Motor neuron (in vitro differentiated cells): ENCODE measurements around the gene FBXW2. TPM values are rescaled to one million over a fixed set of nuclear protein-coding genes. Genes with fewer than 3 reads are reported as not detected.

ENCODE experiments used
- ATAC-seq, 8 experiments: fragments of 200-7000 bp; cut with Tn5 transposase; replicated peaks in 6 of 8; 2 replicates each; pipeline ENCODE4 v1.8.0; 2021; ENCODE audit warnings: mild to moderate bottlenecking in 8 of 8, moderate library complexity in 8 of 8
- H3K27ac ChIP-seq, 2 donors: fragments of 250-450 bp; sonication (Bioruptor Pico); 2 replicates each; pipeline ENCODE4 v1.9.0; 2021; ENCODE audit warnings: antibody characterized with exemption in 2 of 2, mild to moderate bottlenecking in 2 of 2, moderate library complexity in 1 of 2
- H3K4me1 ChIP-seq, 2 donors: fragments of 250-450 bp; sonication (Bioruptor Pico); replicated peaks in 1 of 2; 2 replicates each; pipeline ENCODE4 v1.6.1; 2021; ENCODE audit warnings: antibody characterized with exemption in 2 of 2, mild to moderate bottlenecking in 2 of 2, moderate library complexity in 1 of 2
- H3K4me3 ChIP-seq, 5 donors: fragments of 250-450 bp; sonication (Bioruptor Pico); 2 replicates each; pipeline ENCODE4 v1.9.0; 2021; ENCODE audit warnings: antibody characterized with exemption in 5 of 5, mild to moderate bottlenecking in 5 of 5, moderate library complexity in 4 of 5
- WGBS, 10 experiments: fragments of 450-650 bp; shearing (Covaris generic); methylation state at CpG; one replicate each; pipeline ENCODE4 v1.0.0; 2022; 5-methylcytosine and 5-hydroxymethylcytosine counted together
- in situ Hi-C, 9 experiments: fragments of 400-800 bp; cut with MboI; loops; one replicate each; pipeline ENCODE4 v1.15.0; 2021; ENCODE audit warnings: low sequenced_read_pairs in 9 of 9, low pct_unique_long_range_greater_than_20kb in 2 of 9; ENCODE audit not compliant: unreplicated experiment in 9 of 9
- total RNA-seq, 8 experiments: library from RNA; unstranded; fragments of 300-600 nt; gene quantifications; 2 replicates each; pipeline versions ENCODE4 v1.2.3 to v1.2.4, GENCODE V29; 2022

Gene FBXW2
- total RNA-seq, 8 experiments from 2014 or later: 13.7 to 72.2 (median 25.4) TPM

DNA sequence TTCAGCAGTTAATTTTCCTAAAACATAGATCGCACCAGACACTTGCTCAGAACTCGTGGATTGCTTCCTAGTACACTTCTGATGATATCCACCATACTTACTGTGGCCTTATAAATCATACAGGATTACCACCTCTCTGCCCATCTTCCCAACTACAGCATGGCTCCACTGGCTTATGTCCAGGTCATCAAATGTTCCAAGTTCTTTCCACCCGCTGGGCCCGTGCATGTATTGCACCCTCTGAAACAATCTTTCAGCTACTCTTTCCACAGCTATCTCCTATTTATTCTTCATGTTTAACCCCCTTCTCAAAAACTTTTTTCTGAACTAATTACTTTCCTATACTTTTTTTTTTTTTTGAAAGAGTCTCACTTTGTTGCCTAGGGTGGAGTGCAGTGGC lies 18.5 kb downstream of the FBXW2 start:
- no peak for ATAC-seq
- no peak overlapping the region for H3K27ac ChIP-seq
- in situ Hi-C loops: loop anchor here in 6 of 9 experiments (25.0 kb wide), 2 partner anchors 163 to 288 kb away; partner anchors contain the start of genes TRAF1 (in 5 of the 6), C5 (in 4 of the 6) and CNTRL (in 4 of the 6)
- 58 to 100% (median 88%) methylated on average over 2 to 4 of the region's 4 CpGs; no CpG with 5 or more reads in 2 of the 10 experiments for WGBS, 10 experiments
- no peak overlapping the region for H3K4me3 ChIP-seq
- no peaks in the 10 kb centered on the region for H3K4me1 ChIP-seq

DNA sequence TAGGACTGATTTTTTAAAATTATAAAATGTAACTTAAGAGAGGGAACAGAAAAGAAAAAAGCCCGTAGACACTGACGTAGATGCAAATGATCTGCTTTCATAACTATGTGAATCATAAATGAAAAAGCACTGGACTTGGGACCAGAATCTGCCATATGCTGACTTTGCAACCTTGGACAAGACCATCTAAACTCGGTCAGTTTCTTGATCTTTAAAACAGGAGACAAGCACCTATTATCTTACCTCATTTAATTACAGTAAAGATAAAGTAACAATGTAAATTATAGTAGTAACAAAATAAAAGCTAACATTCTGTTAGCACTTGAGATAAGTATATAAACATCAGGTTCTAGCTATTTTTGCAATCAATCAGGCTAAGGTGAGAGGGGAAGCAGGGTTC lies 20.0 kb downstream of the FBXW2 start:
- in situ Hi-C loops: loop anchor here in 6 of 9 experiments (25.0 kb wide), 2 partner anchors 164 to 289 kb away; partner anchors contain the start of genes C5 (in 4 of the 6), CNTRL (in 4 of the 6) and TRAF1 (in 4 of the 6)

DNA sequence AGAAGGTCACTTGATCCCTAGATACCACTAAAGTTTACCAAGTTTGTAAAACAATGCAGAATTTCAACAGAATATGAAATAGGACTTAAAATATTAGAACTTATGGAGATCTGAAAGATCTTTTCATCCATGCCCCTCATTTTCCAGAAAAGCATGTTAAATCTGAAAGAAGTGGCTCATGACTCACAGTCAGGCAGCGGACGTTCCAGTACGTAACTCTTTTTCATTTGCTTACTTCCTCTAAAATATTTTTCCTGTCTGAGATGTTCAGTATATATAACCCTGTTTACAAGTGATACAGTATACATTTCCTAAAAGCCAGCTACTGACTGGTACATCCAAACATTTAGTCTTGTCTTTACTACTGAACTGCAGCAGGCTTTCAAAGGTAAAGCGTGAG lies 22.3 kb downstream of the FBXW2 start:
- 67 to 100% (median 98%) methylated on average over 1 to 4 of the region's 4 CpGs for WGBS, 10 experiments
- no peak overlapping the region for H3K27ac ChIP-seq
- in situ Hi-C loops: loop anchor here in 6 of 9 experiments (25.0 kb wide), 2 partner anchors 166 to 291 kb away; partner anchors contain the start of genes C5 (in 4 of the 6), CNTRL (in 4 of the 6) and TRAF1 (in 4 of the 6)
- ATAC-seq: no peak
- H3K4me3 ChIP-seq: no peak overlapping the region
- no peaks in the 10 kb centered on the region for H3K4me1 ChIP-seq

More for the DNA sequence above, 20.0 kb downstream of the FBXW2 start:
- no peaks in the 10 kb centered on the region for H3K4me1 ChIP-seq
- H3K4me3 ChIP-seq: no peak overlapping the region
- 83 to 100% (median 90%) methylated on average over 1 to 3 of the region's 3 CpGs; no CpG with 5 or more reads in 1 of the 10 experiments for whole genome bisulfite sequencing, 10 experiments
- no peak overlapping the region for H3K27ac ChIP-seq
- no peak for ATAC-seq

DNA sequence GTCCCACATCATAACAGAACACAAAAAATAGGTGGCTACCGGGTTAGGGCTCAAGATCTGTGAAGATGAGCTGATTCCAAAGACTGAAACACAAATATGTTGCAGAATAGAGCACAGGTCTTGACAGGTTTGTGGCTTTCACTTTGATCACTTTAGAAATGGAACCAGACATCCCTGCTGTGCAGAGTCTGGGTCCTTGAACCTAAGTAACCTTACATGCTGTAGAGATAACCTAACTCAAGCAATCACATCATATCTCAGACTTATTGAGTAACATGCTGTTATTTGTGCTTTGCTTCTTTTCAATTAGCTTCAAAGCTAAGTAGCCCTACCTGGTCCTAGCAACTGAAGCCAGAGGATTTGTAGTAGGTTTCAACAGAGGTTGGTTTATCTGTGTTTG lies 24.3 kb downstream of the FBXW2 start:
- ATAC-seq: no peak
- 43 to 100% (median 73%) methylated on average over 1 of the region's 1 CpG; no CpG with 5 or more reads in 6 of the 10 experiments for WGBS, 10 experiments
- Histone ChIP-seq H3K4me3 (no peak overlapping the region), H3K4me1 (no peaks in the 10 kb centered on the region), H3K27ac (no peak overlapping the region)
- in situ Hi-C loops: loop anchor here in 6 of 9 experiments (25.0 kb wide), 2 partner anchors 168 to 293 kb away; partner anchors contain the start of genes C5 (in 4 of the 6), CNTRL (in 4 of the 6) and TRAF1 (in 4 of the 6)

DNA sequence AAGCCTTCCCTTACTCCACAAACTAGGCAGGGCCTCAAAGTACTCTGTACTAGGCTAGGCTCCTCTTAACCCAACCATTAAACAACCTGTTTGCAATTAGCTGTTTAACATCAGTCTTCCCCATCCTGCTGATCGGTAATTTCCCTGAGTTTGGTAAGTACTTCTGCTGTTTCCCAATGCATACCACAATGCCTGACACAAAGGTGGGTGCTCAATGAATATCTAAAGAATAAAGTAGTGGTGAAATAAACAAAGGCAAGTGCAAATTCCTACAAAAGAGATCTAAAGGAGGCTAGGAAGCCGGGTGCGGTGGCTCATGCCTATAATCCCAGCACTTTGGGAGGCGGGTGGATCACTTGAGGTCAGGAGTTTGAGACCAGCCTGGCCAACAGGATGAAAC lies 25.0 kb downstream of the FBXW2 start:
- H3K4me3 ChIP-seq: no peak overlapping the region
- no peak overlapping the region for H3K27ac ChIP-seq
- ATAC-seq: no peak
- WGBS, 10 experiments: 80 to 100% (median 100%) methylated on average over 1 to 2 of the region's 4 CpGs; no CpG with 5 or more reads in 5 of the 10 experiments
- H3K4me1 ChIP-seq: no peaks in the 10 kb centered on the region
- in situ Hi-C loops: loop anchor here in 6 of 9 experiments (25.0 kb wide), 2 partner anchors 169 to 294 kb away; partner anchors contain the start of genes C5 (in 4 of the 6), CNTRL (in 4 of the 6) and TRAF1 (in 4 of the 6)

DNA sequence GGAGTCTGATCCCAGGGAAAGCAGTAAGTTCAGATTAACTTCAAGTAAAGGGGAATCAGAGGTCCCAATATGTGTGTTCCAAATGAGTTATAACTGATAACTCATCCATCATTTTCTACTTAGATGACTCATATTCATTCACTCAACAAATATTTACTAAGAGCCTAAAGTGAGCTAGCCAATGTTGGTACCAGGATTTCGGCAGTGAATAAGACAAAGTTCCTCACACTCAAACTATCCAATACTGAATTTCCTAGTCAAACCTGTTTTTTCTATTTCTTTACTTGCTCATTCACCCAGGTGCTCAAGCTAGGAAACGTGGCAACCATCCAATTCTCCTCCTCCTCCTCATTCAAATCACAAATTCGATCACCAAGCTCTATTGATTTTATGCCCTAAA lies 25.8 kb downstream of the FBXW2 start:
- H3K27ac ChIP-seq: no peak overlapping the region
- 76 to 100% (median 90%) methylated on average over 1 to 3 of the region's 3 CpGs for WGBS, 10 experiments
- no peaks in the 10 kb centered on the region for H3K4me1 ChIP-seq
- no peak for ATAC-seq
- H3K4me3 ChIP-seq: no peak overlapping the region
- in situ Hi-C loops: loop anchor here in 6 of 9 experiments (25.0 kb wide), 2 partner anchors 170 to 295 kb away; partner anchors contain the start of genes C5 (in 4 of the 6), CNTRL (in 4 of the 6) and TRAF1 (in 4 of the 6)

DNA sequence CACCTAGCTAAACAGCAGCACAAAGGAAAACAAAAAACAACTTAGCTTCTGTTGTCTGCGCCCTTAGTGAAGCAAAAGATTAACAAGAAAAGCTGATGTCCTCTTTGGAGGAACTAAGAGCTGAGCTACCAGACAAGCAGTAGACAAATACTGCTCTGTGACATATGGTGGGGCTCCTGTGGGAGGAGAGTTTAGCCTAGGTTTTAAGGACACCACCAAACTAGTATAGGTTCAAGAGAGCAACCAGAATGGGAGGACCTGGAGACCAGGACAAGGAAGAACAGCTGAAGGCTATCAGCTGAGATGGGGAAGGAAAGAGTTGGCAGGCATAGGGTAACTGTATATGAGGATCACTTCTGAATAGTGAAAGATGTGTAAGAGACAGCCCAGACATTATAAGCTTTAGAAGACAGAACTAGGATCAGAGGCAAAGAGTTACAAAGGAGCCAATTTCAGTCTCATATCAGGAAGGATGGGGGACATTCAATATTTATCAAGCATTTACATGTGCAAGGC lies 27.2 kb downstream of the FBXW2 start:
- H3K27ac ChIP-seq: no peak overlapping the region
- H3K4me3 ChIP-seq: no peak overlapping the region
- in situ Hi-C loops: loop anchor here in 6 of 9 experiments (25.0 kb wide), 2 partner anchors 171 to 296 kb away; partner anchors contain the start of genes C5 (in 4 of the 6), CNTRL (in 4 of the 6) and TRAF1 (in 4 of the 6)
- no peak for ATAC-seq
- no peaks in the 10 kb centered on the region for H3K4me1 ChIP-seq
- WGBS, 10 experiments: 80 to 100% (median 100%) methylated on average over 1 of the region's 1 CpG; no CpG with 5 or more reads in 3 of the 10 experiments

DNA sequence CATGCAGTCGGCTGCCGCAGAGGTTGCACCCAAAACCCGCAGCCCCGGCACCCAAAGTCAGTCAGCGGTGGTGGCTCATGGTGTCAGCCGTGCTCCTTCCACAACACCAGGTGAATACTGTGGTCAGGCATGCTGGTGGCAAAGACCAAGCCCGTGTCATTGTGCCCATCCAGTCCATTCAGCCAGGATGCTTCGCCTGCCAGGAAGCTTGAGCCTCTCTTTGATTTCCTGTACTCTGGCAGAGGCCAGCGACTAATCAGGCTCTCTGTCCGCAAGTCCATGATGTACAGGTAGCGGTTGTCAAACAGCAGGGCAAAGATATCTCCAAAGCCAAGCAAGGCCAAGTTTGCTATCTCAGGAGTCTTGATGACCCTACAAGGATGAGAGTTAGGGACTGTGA lies 28.7 kb downstream of the FBXW2 start:
- Histone ChIP-seq H3K4me1 (no peaks in the 10 kb centered on the region), H3K4me3 (no peak overlapping the region), H3K27ac (no peak overlapping the region)
- in situ Hi-C loops: loop anchor here in 6 of 9 experiments (25.0 kb wide), 2 partner anchors 173 to 298 kb away; partner anchors contain the start of genes C5 (in 4 of the 6), CNTRL (in 4 of the 6) and TRAF1 (in 4 of the 6)
- ATAC-seq: no peak
- 83 to 100% (median 100%) methylated on average over 1 to 6 of the region's 11 CpGs; no CpG with 5 or more reads in 4 of the 10 experiments for WGBS, 10 experiments

DNA sequence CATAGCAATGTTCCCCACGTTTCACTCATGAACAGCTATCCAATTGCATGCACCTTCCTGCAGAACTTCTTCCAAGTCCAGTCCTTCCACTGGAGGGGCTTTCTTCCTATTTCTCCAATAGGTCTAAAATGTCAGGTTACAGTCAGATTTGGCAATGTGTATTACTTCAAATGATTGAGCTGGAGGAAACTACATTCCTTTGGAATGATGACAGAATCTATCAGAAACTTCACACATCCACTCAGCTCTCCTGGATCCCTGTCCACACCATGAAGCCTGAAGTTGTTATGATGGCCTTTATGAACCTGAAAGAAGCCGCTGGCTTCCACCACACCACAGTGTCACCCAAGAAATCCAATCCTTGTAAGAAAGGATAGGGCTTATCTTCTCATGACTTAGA lies 32.2 kb downstream of the FBXW2 start:
- WGBS, 10 experiments: 40 to 100% (median 93%) methylated on average over 1 to 2 of the region's 2 CpGs; no CpG with 5 or more reads in 4 of the 10 experiments
- no peak for ATAC-seq
- Histone ChIP-seq H3K27ac (no peak overlapping the region), H3K4me3 (no peak overlapping the region), H3K4me1 (no peaks in the 10 kb centered on the region)
- in situ Hi-C loops: loop anchor here in 6 of 9 experiments (25.0 kb wide), 2 partner anchors 176 to 301 kb away; partner anchors contain the start of genes C5 (in 4 of the 6), CNTRL (in 4 of the 6) and TRAF1 (in 4 of the 6)

DNA sequence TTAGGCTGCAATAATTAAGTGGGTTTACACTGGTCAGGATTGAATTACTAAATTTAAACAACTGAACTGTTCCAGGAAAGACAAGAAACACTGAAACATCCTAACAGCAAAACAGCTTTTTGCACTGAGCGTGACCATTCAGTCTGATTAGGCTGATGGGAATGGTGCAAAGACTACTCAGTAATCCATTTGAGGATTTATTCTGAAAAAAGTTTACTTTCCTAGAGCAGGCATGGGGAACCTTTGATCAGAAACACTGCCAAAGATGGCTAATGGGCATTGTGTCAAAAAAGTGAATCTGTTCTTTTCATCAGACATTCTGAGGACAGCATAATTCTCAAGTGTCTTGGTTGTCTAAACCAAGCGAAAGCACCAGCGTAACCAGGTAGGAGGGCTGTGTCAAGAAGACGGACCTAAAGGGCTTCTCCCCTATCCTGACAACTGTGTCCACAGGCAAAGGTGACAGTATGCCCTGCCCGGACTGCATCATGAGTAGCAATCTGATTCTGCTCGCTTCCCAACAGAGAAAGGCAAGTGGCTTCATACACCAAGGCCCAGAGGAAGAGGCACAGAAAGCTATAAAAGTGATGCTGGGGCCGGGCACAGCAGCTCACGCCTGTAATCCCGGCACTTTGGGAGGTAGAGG lies 33.3 kb downstream of the FBXW2 start:
- WGBS, 10 experiments: 75 to 100% (median 93%) methylated on average over 1 to 6 of the region's 9 CpGs; no CpG with 5 or more reads in 2 of the 10 experiments

DNA sequence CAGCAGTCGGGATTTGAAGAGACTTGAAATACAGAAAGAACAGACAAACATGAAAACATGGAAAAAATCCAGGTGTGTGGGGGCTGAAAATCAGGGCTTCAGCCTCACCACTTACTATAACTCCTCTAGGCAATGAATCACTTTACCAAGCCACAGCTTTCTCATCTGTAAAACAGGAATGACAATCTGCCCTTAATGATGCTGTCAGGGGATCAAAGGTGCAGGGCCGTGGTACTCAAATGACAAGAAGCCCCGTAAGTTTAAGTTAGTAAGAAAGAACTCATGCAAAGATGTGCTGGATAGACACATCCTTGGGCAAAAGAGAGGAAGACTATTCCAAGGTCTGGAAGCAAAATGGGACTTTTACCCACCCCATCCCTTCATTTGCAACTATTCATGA lies 34.7 kb downstream of the FBXW2 start:
- no peak for ATAC-seq
- in situ Hi-C loops: loop anchor here in 6 of 9 experiments (25.0 kb wide), 2 partner anchors 179 to 304 kb away; partner anchors contain the start of genes C5 (in 4 of the 6), CNTRL (in 4 of the 6) and TRAF1 (in 4 of the 6)
- H3K4me1 ChIP-seq: no peaks in the 10 kb centered on the region
- WGBS, 10 experiments: 66 to 100% (median 80%) methylated on average over 1 to 3 of the region's 3 CpGs; no CpG with 5 or more reads in 1 of the 10 experiments
- no peak overlapping the region for H3K4me3 ChIP-seq
- H3K27ac ChIP-seq: no peak overlapping the region

More for the DNA sequence above, 33.3 kb downstream of the FBXW2 start:
- H3K27ac ChIP-seq: no peak overlapping the region
- no peaks in the 10 kb centered on the region for H3K4me1 ChIP-seq
- no peak overlapping the region for H3K4me3 ChIP-seq
- ATAC-seq: no peak
- in situ Hi-C loops: loop anchor here in 6 of 9 experiments (25.0 kb wide), 2 partner anchors 177 to 302 kb away; partner anchors contain the start of genes C5 (in 4 of the 6), CNTRL (in 4 of the 6) and TRAF1 (in 4 of the 6)
